ENCODE measurements around the gene PYGO1. TPM values are rescaled to one million over a fixed set of nuclear protein-coding genes. Genes with fewer than 3 reads are reported as not detected.
"Not testable (repeated sequence)": the region's sequence is repeated elsewhere in the genome, so short reads cannot be mapped to it uniquely, and the experiment has no call there.

The PYGO1 gene
- total RNA-seq, 4 donors from 2014 or later = 1.1 to 3.3 (median 2.8) TPM

DNA sequence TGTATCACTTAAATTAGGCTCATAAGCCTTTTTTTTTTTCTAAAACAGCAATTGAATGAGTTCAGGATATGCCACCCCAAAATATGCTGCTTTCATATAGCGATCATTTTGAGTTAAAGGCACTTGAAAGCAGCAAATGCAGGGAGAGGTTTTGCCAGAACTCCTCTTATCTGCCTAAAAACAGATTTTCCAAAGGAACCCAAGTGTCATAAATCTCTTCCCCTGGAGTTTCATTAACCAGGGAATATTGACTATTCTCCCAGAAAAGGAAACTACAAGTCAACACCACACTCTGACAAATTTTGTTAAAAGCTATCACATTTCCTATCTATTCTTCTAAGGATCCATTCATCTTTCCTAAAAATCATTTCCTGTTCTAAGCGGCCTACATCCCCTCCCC, 91.4 kb downstream of the PYGO1 start:
- peaks cover 7% of the 10 kb centered on the region for H3K4me1 ChIP-seq
- no peaks in the 10 kb centered on the region for H3K36me3 ChIP-seq
- H3K27me3 ChIP-seq = no peaks in the 10 kb centered on the region
- no peak overlapping the region for H3K4me3 ChIP-seq
- H3K9me3 ChIP-seq = no peaks in the 10 kb centered on the region
- no peak overlapping the region for H3K27ac ChIP-seq
- DNase-seq (ENCODE audit: low spot score in 2 of 2) = no peak
- TF ChIP-seq POLR2AphosphoS5 (IDR thresholded peaks at IDR 0.05) (no peak), POLR2A (IDR thresholded peaks at IDR 0.05) (no peak), EP300 (IDR thresholded peaks at IDR 0.05) (no peak)
- TF ChIP-seq, protein P1, sequence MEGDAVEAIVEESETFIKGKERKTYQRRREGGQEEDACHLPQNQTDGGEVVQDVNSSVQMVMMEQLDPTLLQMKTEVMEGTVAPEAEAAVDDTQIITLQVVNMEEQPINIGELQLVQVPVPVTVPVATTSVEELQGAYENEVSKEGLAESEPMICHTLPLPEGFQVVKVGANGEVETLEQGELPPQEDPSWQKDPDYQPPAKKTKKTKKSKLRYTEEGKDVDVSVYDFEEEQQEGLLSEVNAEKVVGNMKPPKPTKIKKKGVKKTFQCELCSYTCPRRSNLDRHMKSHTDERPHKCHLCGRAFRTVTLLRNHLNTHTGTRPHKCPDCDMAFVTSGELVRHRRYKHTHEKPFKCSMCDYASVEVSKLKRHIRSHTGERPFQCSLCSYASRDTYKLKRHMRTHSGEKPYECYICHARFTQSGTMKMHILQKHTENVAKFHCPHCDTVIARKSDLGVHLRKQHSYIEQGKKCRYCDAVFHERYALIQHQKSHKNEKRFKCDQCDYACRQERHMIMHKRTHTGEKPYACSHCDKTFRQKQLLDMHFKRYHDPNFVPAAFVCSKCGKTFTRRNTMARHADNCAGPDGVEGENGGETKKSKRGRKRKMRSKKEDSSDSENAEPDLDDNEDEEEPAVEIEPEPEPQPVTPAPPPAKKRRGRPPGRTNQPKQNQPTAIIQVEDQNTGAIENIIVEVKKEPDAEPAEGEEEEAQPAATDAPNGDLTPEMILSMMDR (IDR thresholded peaks at IDR 0.05) = no peak
- 64% methylated on average over 2 of the region's 2 CpGs for WGBS

GRCh38 chr15:55494931-55495330, 93.2 kb downstream of the PYGO1 start:
- H3K9me3 ChIP-seq = no peaks in the 10 kb centered on the region
- peaks cover 7% of the 10 kb centered on the region for H3K4me1 ChIP-seq
- H3K27me3 ChIP-seq = no peaks in the 10 kb centered on the region
- TF ChIP-seq, protein P1 (IDR thresholded peaks at IDR 0.05) = no peak
- TF ChIP-seq POLR2AphosphoS5 (IDR thresholded peaks at IDR 0.05) = no peak
- no peak for TF ChIP-seq EP300 (IDR thresholded peaks at IDR 0.05)
- TF ChIP-seq POLR2A (IDR thresholded peaks at IDR 0.05) = no peak
- H3K36me3 ChIP-seq = no peaks in the 10 kb centered on the region
- WGBS = 90% methylated on average over 1 of the region's 1 CpG
- no peak overlapping the region for H3K4me3 ChIP-seq
- no peak for DNase-seq (ENCODE audit: low spot score in 2 of 2)
- no peak overlapping the region for H3K27ac ChIP-seq

DNA sequence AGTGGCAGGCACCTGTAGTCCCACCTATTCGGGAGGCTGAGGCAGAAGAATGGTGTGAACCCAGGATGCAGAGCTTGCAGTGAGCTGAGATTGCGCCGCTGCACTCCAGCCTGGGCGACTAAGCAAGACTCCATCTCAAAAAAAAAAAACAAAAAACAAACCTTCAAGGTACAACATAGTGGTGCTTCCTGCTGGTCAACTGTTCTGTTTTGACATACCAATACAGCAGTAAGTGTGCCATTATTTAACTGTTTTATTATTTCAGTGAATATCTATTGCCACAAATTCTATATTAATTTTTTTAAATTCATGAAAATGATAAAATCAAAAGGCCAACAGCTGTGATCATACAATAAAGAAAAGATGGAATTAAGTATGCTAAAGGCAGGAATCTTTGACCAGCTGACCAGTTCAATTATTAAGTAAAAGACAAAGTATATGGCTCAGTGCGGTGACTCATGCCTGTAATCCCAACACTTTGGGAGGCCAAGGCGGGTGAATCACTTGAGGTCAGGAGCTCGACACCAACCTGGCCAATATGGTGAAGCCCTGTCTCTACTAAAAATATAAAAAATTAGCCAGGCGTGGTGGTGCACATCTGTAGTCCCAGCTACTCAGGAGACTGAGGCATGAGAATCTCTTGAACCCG, 99.1 kb downstream of the PYGO1 start:
- DNase-seq (ENCODE audit: low spot score in 2 of 2); H3K27ac ChIP-seq; H3K4me3 ChIP-seq; H3K27me3 ChIP-seq; H3K4me1 ChIP-seq; H3K9me3 ChIP-seq; H3K36me3 ChIP-seq: not testable (repeated sequence)
- 96% methylated on average over 9 of the region's 9 CpGs for WGBS

Other genes with a start within 250 kb of the PYGO1 start
- gene CCPG1, start 180.0 kb downstream of the PYGO1 start, total RNA-seq = 10 to 100 TPM; 23.6 to 35.8 (median 26.4) TPM
- 1 to 10 TPM in 3 of 4 donors, not detected in 1; 1.5 to 3.6 (median 2.6) TPM for gene PIERCE2, start 179.8 kb downstream of the PYGO1 start, total RNA-seq
- 1 to 10 TPM in 2 of 4 donors, under 1 TPM in 2; 0.55 to 1.1 (median 0.87) TPM for gene DNAAF4, start 80.1 kb downstream of the PYGO1 start, total RNA-seq
- gene PRTG, start 154.8 kb upstream of the PYGO1 start, total RNA-seq = under 1 TPM in 3 of 4 donors, not detected in 1; 0.08 to 0.49 (median 0.24) TPM